Nasal cavity respiratory epithelium epithelial cell of viscerocranial mucosa (primary cell): ENCODE results near the gene RSBN1L. TPM values are rescaled to one million over a fixed set of nuclear protein-coding genes. Genes with fewer than 3 reads are reported as not detected.

Experiments
- total RNA-seq: library from RNA; depleted of rRNA; stranded (reverse); fragments of >200 nt; gene quantifications from 2 replicates; pipeline ENCODE4 v1.2.3, GENCODE V29; 2014

RSBN1L gene
- total RNA-seq = 11.6 and 20.4 TPM in 2 replicates

GRCh38 chr7:77696057-77696642 lies at the start of gene RSBN1L:
Gene RSBN1L, plus strand, starts transcription at chr7:77696459. Its CDS starts 11 bp downstream, at chr7:77696470.

GRCh38 chr7:77798394-77799077 lies 102.3 kb downstream of the RSBN1L start, which contains the start of the genes PHTF2 and TMEM60:
Gene PHTF2, plus strand, starts transcription at chr7:77798773.
Gene TMEM60, minus strand, starts transcription at chr7:77798434. Its CDS starts 4,061 bp downstream, at chr7:77794373.

Other genes starting within 250 kb of the RSBN1L start
- gene PTPN12, start 159.2 kb upstream of the RSBN1L start, total RNA-seq = 67.3 and 106 TPM in 2 replicates
- gene TMEM60, start 102.0 kb downstream of the RSBN1L start, total RNA-seq = 6.7 and 10.6 TPM in 2 replicates
- gene PHTF2, start 102.3 kb downstream of the RSBN1L start, total RNA-seq = 10.6 and 12.6 TPM in 2 replicates